Fibroblast of peridontal ligament (primary cell): ENCODE results near the gene MYOF.
"Not testable (repeated sequence)": the region's sequence is repeated elsewhere in the genome, so short reads cannot be mapped to it uniquely, and the experiment has no call there.

Experiments
- DNase-seq: peaks from one replicate; pipeline ENCODE4 v3.0.0-alpha.2; 2010; ENCODE audit errors: extremely low read depth

Gene MYOF

GRCh38 chr10:93352638-93353383 lies 129.3 kb downstream of the MYOF start:
- peak; percentile 71 for DNase-seq

- no peak for DNase-seq
Measured at GRCh38 chr10:93346694-93347093, 135.4 kb downstream of the MYOF start.

GRCh38 chr10:93346108-93346507 lies 136.0 kb downstream of the MYOF start:
- DNase-seq = peak; percentile 18

- no peak for DNase-seq
Measured at GRCh38 chr10:93344691-93345090, 137.4 kb downstream of the MYOF start.

- DNase-seq = peak; percentile 54
Measured at GRCh38 chr10:93342921-93343320, 139.2 kb downstream of the MYOF start.

- DNase-seq = peak; percentile 55
Measured at GRCh38 chr10:93342366-93342765, 139.8 kb downstream of the MYOF start.

- DNase-seq = no peak
Measured at GRCh38 chr10:93337309-93337721, 144.8 kb downstream of the MYOF start.

- no peak for DNase-seq
Measured at GRCh38 chr10:93336678-93337077, 145.5 kb downstream of the MYOF start.

GRCh38 chr10:93336110-93336509 lies 146.0 kb downstream of the MYOF start:
- no peak for DNase-seq

- DNase-seq = peak; percentile 47
Measured at GRCh38 chr10:93334901-93335327, 147.2 kb downstream of the MYOF start.

- no peak for DNase-seq
Measured at GRCh38 chr10:93334181-93334580, 148.0 kb downstream of the MYOF start.

- no peak for DNase-seq
Measured at GRCh38 chr10:93333278-93333978, 148.7 kb downstream of the MYOF start.

- no peak for DNase-seq
Measured at GRCh38 chr10:93330824-93331223, 151.3 kb downstream of the MYOF start.

GRCh38 chr10:93319896-93320295 lies 162.2 kb downstream of the MYOF start:
- peak; percentile 48 for DNase-seq

- no peak for DNase-seq
Measured at GRCh38 chr10:93319096-93319495, 163.0 kb downstream of the MYOF start.

- DNase-seq = no peak
Measured at GRCh38 chr10:93315246-93315645, 166.9 kb downstream of the MYOF start.

- not testable (repeated sequence) for DNase-seq
Measured at GRCh38 chr10:93314656-93315055, 167.5 kb downstream of the MYOF start.

- no peak for DNase-seq
Measured at GRCh38 chr10:93313798-93314197, 168.3 kb downstream of the MYOF start.

- DNase-seq = peak; percentile 18
Measured at GRCh38 chr10:93309062-93309461, 173.1 kb downstream of the MYOF start.

- DNase-seq = no peak
Measured at GRCh38 chr10:93305122-93305521, 177.0 kb downstream of the MYOF start.

- no peak for DNase-seq
Measured at GRCh38 chr10:93300981-93301380, 181.2 kb downstream of the MYOF start.

- DNase-seq = no peak
Measured at GRCh38 chr10:93300288-93300917, 181.7 kb downstream of the MYOF start.
